Esophagus squamous epithelium (tissue), 4 donors: ENCODE measurements around the gene CFC1B.
"Not testable (repeated sequence)": the region's sequence is repeated elsewhere in the genome, so short reads cannot be mapped to it uniquely, and the experiment has no call there.

Experiments used
- POLR2A ChIP-seq, 4 donors: fragments of 450-650 bp; IDR thresholded peaks; one replicate each; pipeline ENCODE4 v1.6.1; 2017; ENCODE audit warnings: antibody characterized with exemption in 4 of 4, mild to moderate bottlenecking in 4 of 4, moderate library complexity in 3 of 4
- TF ChIP-seq, protein P1 (sequence below), 6 experiments: fragments of 450-650 bp in 4 of 6; fragments of 200-600 bp in 2 of 6; sonication (generic) in 2 of 6; IDR thresholded peaks; one replicate each; pipeline ENCODE4 v1.5.1; 2016 to 2019; ENCODE audit warnings: antibody characterized with exemption in 6 of 6, mild to moderate bottlenecking in 4 of 6, moderate library complexity in 4 of 6

DNA sequence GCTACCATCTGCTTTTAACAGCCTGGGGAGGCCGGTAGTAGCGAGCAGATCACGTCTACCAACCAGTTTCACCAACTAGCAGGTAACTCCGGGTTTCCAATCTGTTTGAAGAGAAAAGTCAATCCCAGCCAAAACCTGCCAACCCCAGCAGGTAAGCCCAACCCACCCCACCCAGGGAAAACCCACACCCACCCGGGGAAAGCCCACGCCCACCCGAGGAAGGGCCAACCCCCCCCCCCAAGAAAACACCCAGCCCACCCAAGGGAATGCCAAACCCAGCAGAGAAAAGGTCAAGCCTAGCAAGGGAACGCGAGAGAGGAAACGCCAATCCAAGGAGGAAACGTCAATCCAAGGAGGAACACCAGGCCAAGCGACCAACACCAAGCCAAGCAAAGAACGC lies 11.8 kb upstream of the CFC1B start, which contains the start of gene POTEI:
- TF ChIP-seq, protein P1, sequence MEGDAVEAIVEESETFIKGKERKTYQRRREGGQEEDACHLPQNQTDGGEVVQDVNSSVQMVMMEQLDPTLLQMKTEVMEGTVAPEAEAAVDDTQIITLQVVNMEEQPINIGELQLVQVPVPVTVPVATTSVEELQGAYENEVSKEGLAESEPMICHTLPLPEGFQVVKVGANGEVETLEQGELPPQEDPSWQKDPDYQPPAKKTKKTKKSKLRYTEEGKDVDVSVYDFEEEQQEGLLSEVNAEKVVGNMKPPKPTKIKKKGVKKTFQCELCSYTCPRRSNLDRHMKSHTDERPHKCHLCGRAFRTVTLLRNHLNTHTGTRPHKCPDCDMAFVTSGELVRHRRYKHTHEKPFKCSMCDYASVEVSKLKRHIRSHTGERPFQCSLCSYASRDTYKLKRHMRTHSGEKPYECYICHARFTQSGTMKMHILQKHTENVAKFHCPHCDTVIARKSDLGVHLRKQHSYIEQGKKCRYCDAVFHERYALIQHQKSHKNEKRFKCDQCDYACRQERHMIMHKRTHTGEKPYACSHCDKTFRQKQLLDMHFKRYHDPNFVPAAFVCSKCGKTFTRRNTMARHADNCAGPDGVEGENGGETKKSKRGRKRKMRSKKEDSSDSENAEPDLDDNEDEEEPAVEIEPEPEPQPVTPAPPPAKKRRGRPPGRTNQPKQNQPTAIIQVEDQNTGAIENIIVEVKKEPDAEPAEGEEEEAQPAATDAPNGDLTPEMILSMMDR (IDR thresholded peaks at IDR 0.05), result not testable (repeated sequence)
- TF ChIP-seq POLR2A (IDR thresholded peaks at IDR 0.05), result not testable (repeated sequence)
